NT2/D1 (cell line): ENCODE measurements around the gene CD3G.

ENCODE experiments used
- DNase-seq: peaks from one replicate; pipeline ENCODE4 v3.0.0-alpha.2; 2011; ENCODE audit warnings: low read depth, low spot score
- H3K27me3 ChIP-seq: 2 replicates; pipeline ENCODE4 v1.6.0; 2011; ENCODE audit warnings: mild to moderate bottlenecking; ENCODE audit not compliant: insufficient read length, insufficient read depth
- H3K36me3 ChIP-seq: 2 replicates; pipeline ENCODE4 v1.6.1; 2011; ENCODE audit warnings: mild to moderate bottlenecking, low read length, mixed read lengths; ENCODE audit not compliant: insufficient read depth, insufficient read length
- H3K4me1 ChIP-seq: 2 replicates; pipeline ENCODE4 v1.5.1; 2011; ENCODE audit not compliant: insufficient read depth, insufficient read length
- H3K4me3 ChIP-seq: 2 replicates; pipeline ENCODE4 v1.5.1; 2011; ENCODE audit warnings: low read depth; ENCODE audit not compliant: insufficient read length
- H3K9ac ChIP-seq: 2 replicates; pipeline ENCODE4 v1.6.0; 2011; ENCODE audit warnings: low read depth; ENCODE audit not compliant: insufficient read length
- H3K9me3 ChIP-seq: 2 replicates; pipeline ENCODE4 v1.5.1; 2011; ENCODE audit warnings: mild to moderate bottlenecking, low read length; ENCODE audit not compliant: insufficient read depth
- SUZ12 ChIP-seq: IDR thresholded peaks from 2 replicates; pipeline ENCODE4 v1.6.1; 2011; ENCODE audit not compliant: insufficient read length, insufficient read depth; ENCODE audit errors: extremely low read depth
- YY1 ChIP-seq: IDR thresholded peaks from 2 replicates; pipeline ENCODE4 v1.6.1; 2011; ENCODE audit not compliant: insufficient read length, insufficient read depth
- ZNF274 ChIP-seq: IDR thresholded peaks from 2 replicates; pipeline ENCODE4 v1.6.1; 2011; ENCODE audit warnings: mild to moderate bottlenecking, low read depth, low read length

The CD3G gene

GRCh38 chr11:118380571-118380970 is 36.4 kb downstream of the CD3G start:
- TF ChIP-seq SUZ12 (no peak), YY1 (no peak), ZNF274 (no peak)
- no peaks in the 10 kb centered on the region for H3K9me3 ChIP-seq
- H3K4me3 ChIP-seq, result no peak overlapping the region
- H3K9ac ChIP-seq, result no peak overlapping the region
- no peaks in the 10 kb centered on the region for H3K27me3 ChIP-seq
- peaks cover 74% of the 10 kb centered on the region for H3K36me3 ChIP-seq
- H3K4me1 ChIP-seq, result no peaks in the 10 kb centered on the region
- no peak for DNase-seq

DNA sequence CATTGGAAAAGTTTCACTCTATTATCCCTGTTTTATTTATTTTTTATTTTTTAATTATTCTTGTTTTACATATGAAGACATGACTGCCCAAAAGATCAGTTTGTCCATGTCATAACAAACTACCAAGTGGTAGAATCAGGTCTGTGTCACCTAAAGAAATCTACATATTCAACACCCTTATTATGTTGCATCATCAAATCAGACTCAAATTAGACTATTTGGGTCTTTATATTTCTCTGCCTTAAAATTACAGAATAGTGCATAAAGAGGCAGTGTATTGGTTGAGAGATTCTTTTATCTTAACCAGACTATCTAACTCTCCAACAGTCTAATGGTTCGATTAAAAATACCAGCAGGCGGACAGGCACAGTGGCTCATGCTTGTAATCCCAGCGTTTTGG is 38.8 kb downstream of the CD3G start:
- DNase-seq, result no peak
- Histone ChIP-seq H3K4me1 (no peaks in the 10 kb centered on the region), H3K27me3 (no peaks in the 10 kb centered on the region), H3K4me3 (no peak overlapping the region), H3K36me3 (peaks cover 83% of the 10 kb centered on the region), H3K9ac (no peak overlapping the region), H3K9me3 (no peaks in the 10 kb centered on the region)
- no peak for TF ChIP-seq SUZ12
- no peak for TF ChIP-seq YY1
- TF ChIP-seq ZNF274, result no peak

DNA sequence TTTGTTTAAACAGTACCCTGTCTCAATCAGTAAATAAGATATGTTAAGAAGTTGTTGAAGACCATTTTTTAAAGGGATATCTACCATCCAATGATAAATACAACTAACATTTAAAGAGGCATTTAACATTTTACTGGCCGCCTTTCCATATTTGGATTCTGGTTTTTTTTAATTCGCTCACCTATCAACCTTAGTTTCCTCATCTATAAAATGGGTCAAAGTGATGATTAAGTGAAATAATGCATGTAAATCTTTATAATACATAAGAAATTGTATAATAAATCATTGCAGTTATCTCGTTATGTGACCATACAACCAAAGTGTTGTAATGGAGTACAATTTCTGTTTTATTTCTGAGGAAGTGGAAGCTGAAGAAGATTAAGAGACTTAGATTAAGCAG is 39.5 kb downstream of the CD3G start:
- H3K36me3 ChIP-seq, result peaks cover 82% of the 10 kb centered on the region
- TF ChIP-seq YY1, result no peak
- TF ChIP-seq SUZ12, result no peak
- TF ChIP-seq ZNF274, result no peak
- no peak overlapping the region for H3K9ac ChIP-seq
- no peak for DNase-seq
- no peaks in the 10 kb centered on the region for H3K27me3 ChIP-seq
- no peaks in the 10 kb centered on the region for H3K4me1 ChIP-seq
- H3K4me3 ChIP-seq, result no peak overlapping the region
- H3K9me3 ChIP-seq, result no peaks in the 10 kb centered on the region

- DNase-seq, result no peak
- H3K9me3 ChIP-seq, result no peaks in the 10 kb centered on the region
- TF ChIP-seq ZNF274, result no peak
- no peak for TF ChIP-seq YY1
- H3K27me3 ChIP-seq, result no peaks in the 10 kb centered on the region
- no peak overlapping the region for H3K9ac ChIP-seq
- H3K4me1 ChIP-seq, result no peaks in the 10 kb centered on the region
- H3K36me3 ChIP-seq, result peaks cover 46% of the 10 kb centered on the region
- H3K4me3 ChIP-seq, result no peak overlapping the region
Measured at GRCh38 chr11:118396097-118396501, 52.0 kb downstream of the CD3G start.

GRCh38 chr11:118397448-118397847 is 53.3 kb downstream of the CD3G start:
- no peak overlapping the region for H3K9ac ChIP-seq
- H3K4me1 ChIP-seq, result no peaks in the 10 kb centered on the region
- no peak for DNase-seq

GRCh38 chr11:118398791-118399559 is 54.8 kb downstream of the CD3G start:
- H3K9ac ChIP-seq, result no peak overlapping the region
- H3K36me3 ChIP-seq, result peaks cover 33% of the 10 kb centered on the region
- H3K4me3 ChIP-seq, result no peak overlapping the region
- DNase-seq, result no peak
- no peak for TF ChIP-seq ZNF274
- TF ChIP-seq SUZ12, result no peak
- no peak for TF ChIP-seq YY1
- no peaks in the 10 kb centered on the region for H3K4me1 ChIP-seq
- no peaks in the 10 kb centered on the region for H3K27me3 ChIP-seq
- H3K9me3 ChIP-seq, result no peaks in the 10 kb centered on the region

More at GRCh38 chr11:118397448-118397847, 53.3 kb downstream of the CD3G start:
- TF ChIP-seq ZNF274, result no peak
- no peak for TF ChIP-seq SUZ12
- no peak for TF ChIP-seq YY1
- H3K27me3 ChIP-seq, result no peaks in the 10 kb centered on the region
- H3K9me3 ChIP-seq, result no peaks in the 10 kb centered on the region
- H3K4me3 ChIP-seq, result no peak overlapping the region
- peaks cover 39% of the 10 kb centered on the region for H3K36me3 ChIP-seq

DNA sequence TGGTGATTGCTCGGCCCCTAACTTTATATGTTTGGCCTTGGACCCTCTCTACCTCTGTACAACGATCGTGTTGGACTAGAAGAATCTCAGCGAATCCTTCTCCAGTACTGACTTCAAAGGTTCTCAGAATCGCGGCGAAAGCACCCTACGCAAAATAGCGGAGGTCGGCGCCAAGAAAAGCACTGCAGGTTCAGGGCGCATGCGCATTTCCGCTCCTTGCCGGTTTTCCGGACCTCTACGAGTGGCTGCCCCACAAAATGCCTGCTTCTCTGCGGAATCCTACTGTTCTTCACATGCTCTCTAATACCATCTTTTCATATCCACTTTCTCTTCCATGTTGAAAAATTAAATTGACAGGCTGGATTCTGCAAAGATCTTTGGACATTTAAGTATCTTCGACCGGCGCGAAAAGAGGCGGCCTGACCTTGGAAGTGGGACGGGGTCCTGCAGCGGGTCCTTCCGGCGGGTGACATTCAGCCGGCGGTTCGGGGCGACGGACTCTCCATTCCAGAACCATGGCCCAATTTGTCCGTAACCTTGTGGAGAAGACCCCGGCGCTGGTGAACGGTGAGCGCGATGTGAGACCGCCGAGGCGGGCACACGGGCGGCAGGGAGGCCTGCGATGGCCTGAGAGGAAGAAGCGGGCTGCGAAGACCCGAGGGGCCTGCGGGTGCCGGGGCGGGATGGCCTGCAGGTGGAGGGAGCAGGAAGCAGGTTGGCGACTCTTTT is 57.2 kb downstream of the CD3G start, which contains the start of gene ATP5MG:
TSS of gene ATP5MG (plus strand) at position 456 of the 729 bp plus-strand sequence. CDS start at position 516, 60 bp downstream.
- TF ChIP-seq ZNF274, result no peak
- no peak for TF ChIP-seq SUZ12
- no peak for TF ChIP-seq YY1
- no peaks in the 10 kb centered on the region for H3K4me1 ChIP-seq
- peaks cover 36% of the 10 kb centered on the region for H3K36me3 ChIP-seq
- peak within 1 kb of the TSS; percentile 71 for H3K4me3 ChIP-seq
- H3K27me3 ChIP-seq, result no peaks in the 10 kb centered on the region
- H3K9ac ChIP-seq, result peak within 1 kb of the TSS; percentile 94
- peak; percentile 84 for DNase-seq
- H3K9me3 ChIP-seq, result no peaks in the 10 kb centered on the region
